Activated CD8-positive, alpha-beta memory T cell treated with anti-CD3 and anti-CD28 coated beads, Interleukin-2, amount 10 ng/mL, durations not matched to agents 7 days and 5 days (primary cell): Measurements from ENCODE around the gene SCMH1. TPM values are rescaled to one million over a fixed set of nuclear protein-coding genes. Genes with fewer than 3 reads are reported as not detected.

ENCODE experiments used
- ATAC-seq: fragments of 150-1000 bp; cut with Tn5 transposase; one replicate; pipeline ENCODE4 v1.10.0; 2021; ENCODE audit warnings: moderate library complexity
- CTCF ChIA-PET: fragments of 350-600 bp; sonication (Branson Sonifier 250); formaldehyde crosslinking; loops from one replicate; lab custom pipeline; 2021; ENCODE audit warnings: antibody characterized with exemption; lab: Charles Lee
- DNase-seq: peaks from one replicate; pipeline ENCODE4 v3.0.0-alpha.2; 2020
- H3K27ac Mint-ChIP-seq: one replicate; pipeline ENCODE4 v1.8.0; 2021; ENCODE audit warnings: mild to moderate bottlenecking, mixed read lengths
- H3K27me3 Mint-ChIP-seq: one replicate; pipeline ENCODE4 v1.8.0; 2021; ENCODE audit warnings: mixed read lengths
- H3K36me3 Mint-ChIP-seq: one replicate; pipeline ENCODE4 v1.8.0; 2021; ENCODE audit warnings: mild to moderate bottlenecking, mixed read lengths
- H3K4me1 Mint-ChIP-seq: one replicate; pipeline ENCODE4 v1.8.0; 2021; ENCODE audit warnings: mixed read lengths
- H3K4me3 Mint-ChIP-seq: one replicate; pipeline ENCODE4 v1.8.0; 2021; ENCODE audit warnings: mild to moderate bottlenecking, moderate library complexity, mixed read lengths
- H3K9me3 Mint-ChIP-seq: one replicate; pipeline ENCODE4 v1.8.0; 2022; ENCODE audit warnings: low read depth, mixed read lengths
- total RNA-seq, 2 experiments: library from RNA; stranded (reverse); gene quantifications; one replicate each; pipeline ENCODE4 v1.2.3, GENCODE V29; 2021

Gene SCMH1
- total RNA-seq, 2 experiments from 2014 or later: 20.3 to 30.0 TPM

DNA sequence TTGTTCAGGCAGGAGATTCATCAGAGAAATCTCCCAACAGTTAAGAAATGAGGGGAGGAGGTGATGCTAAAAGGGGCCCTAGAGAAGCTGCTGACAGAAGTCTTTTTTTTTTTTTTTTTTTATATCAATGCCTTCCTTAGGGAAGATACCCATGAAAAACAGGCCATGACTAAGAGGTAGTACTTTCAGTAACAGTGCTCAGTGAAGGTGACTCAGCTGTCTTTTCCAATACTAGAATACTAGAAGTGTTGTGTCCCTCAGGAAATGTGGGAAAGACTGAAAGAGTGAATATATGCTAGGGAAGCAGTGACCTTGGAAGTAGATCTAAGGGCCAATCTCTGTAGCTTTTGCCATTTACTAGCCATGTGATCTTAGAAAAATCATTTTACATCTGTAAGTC is 168.1 kb downstream of the SCMH1 start:
- Mint-ChIP-seq H3K4me3 (no peak overlapping the region), H3K4me1 (no peaks in the 10 kb centered on the region)
- CTCF ChIA-PET: no interaction called here

DNA sequence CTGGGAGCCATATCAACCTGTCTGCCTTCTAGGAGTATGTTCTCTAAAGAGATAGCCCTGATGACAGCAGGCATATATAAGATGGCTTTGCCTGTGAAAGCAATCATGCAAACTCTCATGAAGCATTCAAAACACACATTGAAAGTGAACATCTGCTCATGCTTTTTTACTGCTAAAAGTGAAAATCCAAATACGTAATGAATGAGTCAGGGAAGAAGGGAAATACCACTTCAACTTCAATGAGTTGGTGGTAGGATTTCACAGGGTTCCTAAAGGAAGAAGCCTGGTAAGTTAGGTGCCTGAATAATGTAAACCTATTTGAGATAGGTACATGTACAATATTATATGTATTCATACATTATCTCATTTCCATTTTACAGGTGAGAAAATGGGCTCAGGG is 170.1 kb downstream of the SCMH1 start:
- peaks cover 10% of the 10 kb centered on the region for H3K36me3 Mint-ChIP-seq
- DNase-seq (no peak), ATAC-seq (no peak)
- no peaks in the 10 kb centered on the region for H3K4me1 Mint-ChIP-seq
- H3K27ac Mint-ChIP-seq: no peak overlapping the region
- CTCF ChIA-PET: no interaction called here
- no peaks in the 10 kb centered on the region for H3K9me3 Mint-ChIP-seq
- H3K4me3 Mint-ChIP-seq: no peak overlapping the region
- H3K27me3 Mint-ChIP-seq: no peaks in the 10 kb centered on the region

More for the DNA sequence above, 168.1 kb downstream of the SCMH1 start:
- peaks cover 4% of the 10 kb centered on the region for H3K9me3 Mint-ChIP-seq
- DNase-seq (no peak), ATAC-seq (no peak)
- peaks cover 9% of the 10 kb centered on the region for H3K36me3 Mint-ChIP-seq
- no peaks in the 10 kb centered on the region for H3K27me3 Mint-ChIP-seq
- no peak overlapping the region for H3K27ac Mint-ChIP-seq

DNA sequence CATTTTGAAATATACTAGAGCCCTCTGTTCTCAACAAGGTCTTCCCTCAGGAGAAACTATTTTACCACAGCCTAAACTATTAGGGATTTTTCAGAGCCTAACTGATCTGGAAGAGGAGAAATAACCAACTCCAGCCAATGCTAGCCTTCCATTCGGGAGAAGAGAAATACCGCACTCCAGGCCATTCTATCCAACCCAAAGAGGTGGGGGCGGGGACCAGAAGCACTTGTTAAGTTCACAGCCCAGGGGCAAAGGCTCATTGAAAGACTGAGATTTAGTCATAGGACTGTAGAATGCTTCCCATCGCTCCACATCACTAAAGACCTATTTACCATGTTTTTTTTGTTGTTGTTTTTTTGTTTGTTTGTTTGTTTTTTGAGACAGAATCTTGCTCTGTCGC is 185.2 kb downstream of the SCMH1 start:
- no peak overlapping the region for H3K4me3 Mint-ChIP-seq
- no peaks in the 10 kb centered on the region for H3K27me3 Mint-ChIP-seq
- no peaks in the 10 kb centered on the region for H3K9me3 Mint-ChIP-seq
- DNase-seq (no peak), ATAC-seq (no peak)
- H3K27ac Mint-ChIP-seq: no peak overlapping the region
- H3K36me3 Mint-ChIP-seq: peaks cover 27% of the 10 kb centered on the region
- no peaks in the 10 kb centered on the region for H3K4me1 Mint-ChIP-seq
- CTCF ChIA-PET: no interaction called here

DNA sequence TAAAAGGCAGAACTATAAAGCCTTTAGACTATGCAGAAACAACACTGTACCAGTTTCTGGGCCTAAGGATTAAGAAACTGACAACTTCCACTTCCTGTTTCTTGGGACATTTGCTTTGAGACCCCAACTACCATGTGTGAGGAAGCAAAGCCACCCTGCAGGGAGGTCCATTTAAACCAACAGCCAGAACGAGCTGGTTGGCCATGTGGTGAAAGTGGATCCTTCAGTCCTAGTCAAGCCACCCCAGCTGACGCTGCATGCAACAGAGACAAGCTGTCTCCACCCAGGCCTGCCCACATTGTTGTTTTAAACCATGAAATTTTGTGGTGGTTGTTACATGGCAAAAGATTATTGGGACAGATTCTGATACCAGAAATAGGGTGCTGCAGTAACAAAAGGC is 188.8 kb downstream of the SCMH1 start:
- no peak overlapping the region for H3K4me3 Mint-ChIP-seq
- ATAC-seq (no peak), DNase-seq (no peak)
- H3K9me3 Mint-ChIP-seq: no peaks in the 10 kb centered on the region
- H3K27me3 Mint-ChIP-seq: no peaks in the 10 kb centered on the region
- H3K4me1 Mint-ChIP-seq: no peaks in the 10 kb centered on the region
- no peak overlapping the region for H3K27ac Mint-ChIP-seq
- CTCF ChIA-PET: no interaction called here
- peaks cover 11% of the 10 kb centered on the region for H3K36me3 Mint-ChIP-seq

DNA sequence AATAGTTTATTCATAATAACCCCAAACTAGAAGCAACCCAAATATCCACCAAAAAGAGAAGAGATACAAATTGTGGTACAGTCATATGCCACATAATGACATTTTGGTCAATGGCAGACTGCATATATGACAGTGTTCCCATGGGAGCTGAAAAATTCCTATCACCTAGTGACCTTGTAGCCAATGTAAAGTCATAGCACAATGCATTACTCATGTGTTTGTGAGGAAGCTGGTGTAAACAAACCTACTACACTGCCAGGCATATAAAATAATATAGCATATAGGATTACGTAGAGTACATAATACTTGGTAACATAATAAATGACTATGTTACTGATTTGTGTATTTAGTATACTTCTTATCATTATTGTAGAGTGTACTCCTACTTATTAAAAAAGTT is 191.1 kb downstream of the SCMH1 start:
- no peak for ATAC-seq
- Mint-ChIP-seq H3K4me1 (no peaks in the 10 kb centered on the region), H3K36me3 (peaks cover 22% of the 10 kb centered on the region), H3K27ac (no peak overlapping the region), H3K9me3 (no peaks in the 10 kb centered on the region), H3K27me3 (no peaks in the 10 kb centered on the region), H3K4me3 (no peak overlapping the region)
- no peak for DNase-seq
- CTCF ChIA-PET: no interaction called here

DNA sequence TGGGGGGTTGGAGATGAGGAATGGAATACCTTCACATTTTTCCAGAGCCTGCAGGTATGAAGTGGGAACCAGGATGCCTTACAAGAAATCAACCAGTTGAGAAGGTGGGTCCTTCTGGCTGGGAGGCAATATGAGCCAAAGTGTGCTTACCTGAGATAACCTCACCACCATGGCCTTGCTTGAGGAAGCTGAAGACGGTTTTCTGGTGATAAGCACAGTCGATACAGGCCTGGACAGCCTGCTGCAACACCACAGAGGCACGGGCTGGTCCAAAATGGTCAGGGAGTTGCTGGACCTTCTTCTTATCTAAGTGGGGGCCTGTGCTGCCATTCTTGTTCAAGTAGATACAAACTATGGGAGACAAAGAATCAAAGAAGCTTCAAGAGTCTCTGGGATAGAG is 193.6 kb downstream of the SCMH1 start:
- Mint-ChIP-seq H3K36me3 (peaks cover 14% of the 10 kb centered on the region), H3K27ac (no peak overlapping the region), H3K27me3 (no peaks in the 10 kb centered on the region), H3K9me3 (no peaks in the 10 kb centered on the region), H3K4me3 (no peak overlapping the region), H3K4me1 (peaks cover 8% of the 10 kb centered on the region)
- DNase-seq (no peak), ATAC-seq (no peak)
- CTCF ChIA-PET: no interaction called here

DNA sequence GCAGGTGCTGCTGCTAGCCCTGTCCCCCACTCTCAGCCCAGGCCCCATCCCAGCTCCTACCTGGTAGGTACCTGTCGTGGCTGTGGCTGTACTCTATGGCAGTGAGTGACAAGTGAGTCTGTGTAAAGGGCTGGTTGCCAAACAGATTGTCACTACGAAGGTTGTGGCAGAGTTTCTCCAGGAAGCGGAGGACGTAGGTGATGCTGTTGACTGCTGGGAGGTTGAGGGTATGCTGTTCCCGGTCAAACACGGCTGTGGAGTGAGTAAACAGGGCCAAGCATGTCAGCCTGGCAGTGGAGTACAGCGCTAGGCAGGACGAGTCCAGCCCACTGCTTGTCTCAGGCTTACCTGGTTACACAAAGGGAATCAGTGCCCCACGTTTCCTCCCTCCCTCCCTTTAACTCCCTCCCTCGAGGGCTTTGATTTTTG is 195.7 kb downstream of the SCMH1 start:
- CTCF ChIA-PET: no interaction called here
- Mint-ChIP-seq H3K36me3 (peaks cover 13% of the 10 kb centered on the region), H3K4me3 (no peak overlapping the region), H3K27ac (no peak overlapping the region), H3K4me1 (peaks cover 14% of the 10 kb centered on the region), H3K9me3 (no peaks in the 10 kb centered on the region), H3K27me3 (no peaks in the 10 kb centered on the region)
- DNase-seq: no peak
- ATAC-seq: no peak

DNA sequence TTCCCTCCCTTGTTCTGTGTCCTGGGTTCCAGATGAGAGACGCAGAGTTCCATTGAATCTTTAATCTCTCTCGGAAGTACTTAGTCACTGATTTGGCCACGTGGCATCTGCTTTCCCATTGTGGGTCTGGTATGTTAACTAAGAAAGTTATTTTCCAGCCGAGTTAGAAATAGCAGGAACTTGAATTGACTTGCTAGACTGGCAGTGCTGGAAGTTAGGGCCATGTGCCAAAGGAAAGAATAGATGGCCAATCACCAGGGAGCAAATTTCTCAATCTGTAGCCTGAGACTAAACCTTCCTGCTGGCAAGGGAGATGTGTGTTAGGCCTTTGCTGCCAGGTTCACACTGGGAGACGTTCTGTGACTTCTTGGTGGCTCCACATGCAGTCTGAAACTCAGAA is 196.4 kb downstream of the SCMH1 start:
- H3K27ac Mint-ChIP-seq: no peak overlapping the region
- H3K36me3 Mint-ChIP-seq: peaks cover 13% of the 10 kb centered on the region
- CTCF ChIA-PET: no interaction called here
- no peaks in the 10 kb centered on the region for H3K9me3 Mint-ChIP-seq
- ATAC-seq (no peak), DNase-seq (no peak)
- peaks cover 14% of the 10 kb centered on the region for H3K4me1 Mint-ChIP-seq
- no peaks in the 10 kb centered on the region for H3K27me3 Mint-ChIP-seq
- H3K4me3 Mint-ChIP-seq: no peak overlapping the region

DNA sequence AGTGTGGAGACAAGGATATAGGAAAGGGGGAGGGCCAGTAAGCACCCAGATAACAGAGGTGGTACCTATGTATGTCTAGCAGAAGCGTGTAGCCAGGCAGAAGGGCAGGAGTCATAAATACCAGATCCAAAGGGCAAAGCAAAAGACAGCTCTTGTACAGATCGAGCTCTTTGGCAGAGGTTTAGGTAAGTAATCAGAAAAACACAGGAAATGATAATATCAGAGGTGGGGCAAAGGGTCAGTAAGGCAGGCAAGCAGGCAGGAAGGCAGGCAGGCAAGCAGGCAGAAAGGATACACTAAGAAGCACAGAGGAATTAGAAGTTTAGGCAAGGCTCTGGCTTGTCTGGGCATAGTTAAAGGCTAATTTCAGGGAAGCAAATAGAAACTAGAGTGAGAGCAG is 197.9 kb downstream of the SCMH1 start:
- peaks cover 15% of the 10 kb centered on the region for H3K36me3 Mint-ChIP-seq
- CTCF ChIA-PET: no interaction called here
- no peaks in the 10 kb centered on the region for H3K9me3 Mint-ChIP-seq
- H3K27ac Mint-ChIP-seq: peak overlapping the region; percentile 33
- H3K27me3 Mint-ChIP-seq: no peaks in the 10 kb centered on the region
- H3K4me1 Mint-ChIP-seq: peaks cover 14% of the 10 kb centered on the region
- no peak overlapping the region for H3K4me3 Mint-ChIP-seq
- peak; percentile 33 for ATAC-seq
- no peak for DNase-seq

DNA sequence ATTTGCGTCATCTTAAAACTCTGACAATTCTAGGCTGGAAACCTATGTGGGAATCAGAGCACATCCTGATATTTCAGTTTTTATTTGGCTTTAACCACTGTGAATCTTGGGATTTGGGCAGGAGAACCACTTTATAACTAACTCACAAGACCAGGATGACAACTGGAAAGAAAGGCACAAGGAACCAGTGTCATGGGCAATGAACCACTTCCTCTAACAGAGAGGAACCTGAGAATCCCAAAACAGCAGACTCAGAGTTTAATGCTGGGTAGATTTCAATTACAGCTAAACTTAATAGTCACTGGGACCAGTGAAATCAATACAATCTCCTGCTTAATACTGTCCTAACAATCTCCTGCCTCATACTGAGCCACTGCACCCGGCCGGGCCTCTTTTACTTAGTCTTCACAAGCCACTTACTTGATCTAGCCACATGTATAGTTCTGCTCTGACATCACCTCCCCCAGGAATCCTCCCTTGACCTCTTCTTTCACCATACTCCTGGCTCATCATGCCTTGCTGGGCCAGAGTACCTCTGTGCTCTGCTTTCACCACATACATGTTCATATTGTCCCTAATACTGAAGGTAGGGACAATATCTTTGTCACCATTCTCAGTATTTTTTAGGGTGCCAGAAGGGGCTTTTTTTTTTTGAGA is 200.4 kb downstream of the SCMH1 start:
- Mint-ChIP-seq H3K4me3 (no peak overlapping the region), H3K36me3 (peaks cover 6% of the 10 kb centered on the region), H3K27me3 (no peaks in the 10 kb centered on the region), H3K4me1 (peaks cover 14% of the 10 kb centered on the region), H3K27ac (no peak overlapping the region), H3K9me3 (no peaks in the 10 kb centered on the region)
- ATAC-seq: no peak
- CTCF ChIA-PET: interaction anchor here (1.2 kb wide), 1 partner anchor 80 kb away, joined by 3 read pairs; no protein-coding TSS in a partner anchor
- DNase-seq: no peak

DNA sequence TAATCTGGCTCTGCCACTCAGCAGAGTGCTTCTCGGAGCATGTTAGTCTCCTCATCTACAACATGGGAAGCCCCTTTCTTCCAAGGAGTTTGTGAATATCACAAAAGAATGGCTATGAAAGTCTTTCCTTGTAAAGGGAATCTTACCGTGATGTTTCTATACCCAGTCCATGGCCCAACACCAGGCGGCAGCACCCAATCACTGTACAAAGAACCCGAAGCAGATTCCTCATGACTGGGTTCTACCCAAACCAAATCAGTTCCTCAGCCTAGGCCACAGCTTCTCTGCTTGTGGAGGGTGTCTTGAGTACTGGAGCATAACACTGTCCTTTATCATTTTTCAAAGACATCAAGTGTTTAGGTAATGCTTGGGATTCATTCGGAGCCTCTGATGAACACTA is 204.0 kb downstream of the SCMH1 start:
- Mint-ChIP-seq H3K9me3 (no peaks in the 10 kb centered on the region), H3K4me3 (no peak overlapping the region), H3K4me1 (peaks cover 5% of the 10 kb centered on the region), H3K27me3 (no peaks in the 10 kb centered on the region), H3K36me3 (peaks cover 8% of the 10 kb centered on the region), H3K27ac (no peak overlapping the region)
- CTCF ChIA-PET: no interaction called here
- ATAC-seq: no peak
- DNase-seq: no peak

DNA sequence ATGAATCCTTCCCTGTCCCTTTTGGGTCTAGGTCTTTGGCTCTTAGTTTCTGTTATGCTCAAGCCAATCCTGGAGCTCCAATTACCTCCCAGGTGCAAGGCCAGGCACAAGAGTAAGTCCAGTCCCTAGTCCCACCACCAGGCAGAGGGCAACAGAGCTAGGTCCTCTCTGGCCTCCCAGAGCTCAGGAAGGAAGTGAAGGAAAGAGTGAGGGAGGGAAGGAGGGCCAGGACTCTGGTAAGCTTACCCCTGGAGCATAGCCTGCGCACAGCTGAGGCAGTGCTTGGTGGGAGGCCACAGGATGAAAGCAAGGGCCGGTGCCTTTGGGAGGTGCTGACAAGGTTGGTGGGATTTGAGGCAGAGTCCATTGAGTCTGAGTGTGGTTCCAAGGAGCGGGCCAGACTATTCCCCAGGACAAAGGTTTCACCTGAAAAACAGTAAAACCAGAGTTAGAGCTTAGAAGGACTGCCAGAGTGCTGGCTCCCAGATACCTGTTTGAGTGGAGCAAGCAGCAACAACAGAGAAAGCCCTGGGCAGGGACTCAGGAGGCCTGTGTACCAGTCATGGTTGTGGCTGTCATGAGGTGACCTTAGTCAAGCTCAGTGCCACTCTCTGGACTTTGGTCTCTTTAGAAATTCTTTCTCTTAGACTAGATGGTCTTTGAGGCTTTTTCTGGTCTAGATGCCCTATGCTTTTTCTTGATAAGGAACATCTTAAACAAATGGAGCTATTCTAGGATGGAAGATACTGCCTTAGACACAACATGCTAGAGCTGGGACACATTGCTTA is 204.8 kb downstream of the SCMH1 start:
- Mint-ChIP-seq H3K4me1 (peaks cover 5% of the 10 kb centered on the region), H3K9me3 (no peaks in the 10 kb centered on the region), H3K27me3 (no peaks in the 10 kb centered on the region), H3K36me3 (peaks cover 8% of the 10 kb centered on the region), H3K27ac (no peak overlapping the region), H3K4me3 (no peak overlapping the region)
- no peak for DNase-seq
- CTCF ChIA-PET: no interaction called here
- no peak for ATAC-seq

DNA sequence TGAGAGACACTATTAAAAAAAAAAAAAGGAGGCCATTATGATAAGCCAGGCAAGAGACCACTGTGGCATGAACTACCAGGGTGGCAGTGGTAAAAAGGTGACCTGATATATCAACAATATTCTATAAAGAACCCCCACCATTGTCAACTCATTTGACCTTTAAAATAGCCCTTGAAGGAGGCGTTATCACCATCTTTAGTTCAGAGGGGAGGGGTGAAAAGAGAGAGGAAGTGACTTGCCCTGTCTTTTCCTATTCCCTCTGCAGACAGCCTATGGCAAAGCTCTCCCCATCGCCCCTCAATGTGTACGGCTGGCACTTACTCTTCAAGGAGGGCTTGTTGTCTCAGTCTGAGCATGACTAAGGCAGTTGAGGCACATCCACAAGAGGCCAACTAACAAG is 208.8 kb downstream of the SCMH1 start:
- CTCF ChIA-PET: no interaction called here
- Mint-ChIP-seq H3K27ac (no peak overlapping the region), H3K36me3 (peaks cover 17% of the 10 kb centered on the region)

DNA sequence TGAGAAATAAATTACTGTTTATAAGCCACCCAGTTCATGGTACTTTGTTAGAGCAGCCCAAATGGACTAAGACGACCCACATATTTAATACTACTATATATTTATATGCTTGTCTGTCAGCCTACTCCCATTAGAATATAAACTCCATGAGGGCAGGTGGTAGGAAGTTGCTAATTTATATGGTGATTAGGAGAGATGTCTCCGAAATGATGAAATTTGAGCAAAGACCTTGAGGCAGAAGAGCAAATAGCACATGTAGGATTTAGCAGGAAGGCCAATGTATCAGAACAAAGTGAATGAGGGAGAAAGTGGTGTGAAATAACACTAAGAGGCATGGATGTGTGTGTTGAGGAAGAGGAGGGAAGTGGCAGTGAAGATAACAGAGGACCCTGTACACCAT is 210.0 kb downstream of the SCMH1 start:
- Mint-ChIP-seq H3K4me1 (no peaks in the 10 kb centered on the region), H3K4me3 (no peak overlapping the region), H3K9me3 (no peaks in the 10 kb centered on the region), H3K27me3 (no peaks in the 10 kb centered on the region), H3K36me3 (peaks cover 17% of the 10 kb centered on the region), H3K27ac (no peak overlapping the region)
- DNase-seq: no peak
- CTCF ChIA-PET: no interaction called here
- ATAC-seq: no peak

More for the DNA sequence above, 208.8 kb downstream of the SCMH1 start:
- Mint-ChIP-seq H3K4me3 (no peak overlapping the region), H3K4me1 (no peaks in the 10 kb centered on the region), H3K9me3 (no peaks in the 10 kb centered on the region), H3K27me3 (no peaks in the 10 kb centered on the region)
- DNase-seq: no peak
- no peak for ATAC-seq
